Measurements from ENCODE around the gene MRGPRD. TPM values are rescaled to one million over a fixed set of nuclear protein-coding genes. Genes with fewer than 3 reads are reported as not detected.
A peak's percentile ranks its signal among the peaks of the same experiment; 100 is the strongest.

The MRGPRD gene
- total RNA-seq, 1 experiment from 2014 or later, result not detected

DNA sequence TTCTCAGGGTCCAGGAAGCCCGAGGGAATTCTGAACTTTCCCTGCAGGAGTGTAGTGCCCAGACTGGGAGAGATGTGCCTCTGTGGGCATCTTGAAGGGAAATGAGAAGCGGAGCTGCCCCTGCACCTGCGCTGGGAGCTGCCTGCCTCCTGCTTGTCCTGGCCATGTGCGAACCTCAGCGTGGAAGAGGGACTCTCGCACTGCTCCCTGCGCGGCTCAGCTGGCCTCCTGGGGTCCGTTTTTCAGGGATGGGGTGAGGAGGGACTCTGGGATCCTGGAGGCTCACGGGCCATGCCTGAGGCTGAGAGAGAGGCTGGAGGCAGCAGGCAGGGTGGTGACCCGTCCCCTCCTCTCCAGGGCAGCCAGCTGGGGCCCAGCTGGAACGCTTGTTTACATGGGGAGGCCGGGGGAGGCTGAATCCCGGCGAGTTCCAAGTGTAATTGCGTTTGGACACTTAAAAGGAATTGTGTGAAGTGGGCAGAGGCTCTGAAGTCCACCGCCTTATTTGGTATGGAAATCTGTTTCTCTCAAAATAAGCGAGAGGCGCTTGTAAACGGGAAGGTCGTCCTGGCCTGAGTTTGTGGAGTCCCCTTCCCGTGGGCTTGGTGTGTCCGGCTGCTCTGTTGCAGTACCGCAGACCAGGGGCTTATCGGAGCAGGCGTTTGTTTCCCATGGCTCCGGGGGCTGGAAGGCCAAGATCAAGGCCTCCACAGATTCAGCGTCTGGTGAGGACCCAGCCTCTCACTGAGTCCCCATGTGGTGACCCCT is 33.5 kb upstream of the MRGPRD start:
- no TSS peak for BruUV-seq (replicated peaks)
- CTCF ChIA-PET, result no interaction called here
- intact Hi-C loops (cut with micrococcal nuclease; ENCODE audit: unreplicated experiment), result no loop called here
- peaks cover 7% of the 10 kb centered on the region for H3K4me1 Mint-ChIP-seq (ENCODE audit: low read depth, unreplicated experiment)
- no peak overlapping the region for H3K4me3 Mint-ChIP-seq (ENCODE audit: low read depth, unreplicated experiment)
- no peaks in the 10 kb centered on the region for H3K9me3 Mint-ChIP-seq (ENCODE audit: low read depth, unreplicated experiment)
- no peak overlapping the region for H3K27ac Mint-ChIP-seq (ENCODE audit: unreplicated experiment)
- H3K36me3 Mint-ChIP-seq (ENCODE audit: insufficient read depth, unreplicated experiment), result peaks cover 11% of the 10 kb centered on the region
- H3K27me3 Mint-ChIP-seq (ENCODE audit: unreplicated experiment), result peaks cover 34% of the 10 kb centered on the region
- DNase-seq, result no peak
- TF ChIP-seq, protein P1, sequence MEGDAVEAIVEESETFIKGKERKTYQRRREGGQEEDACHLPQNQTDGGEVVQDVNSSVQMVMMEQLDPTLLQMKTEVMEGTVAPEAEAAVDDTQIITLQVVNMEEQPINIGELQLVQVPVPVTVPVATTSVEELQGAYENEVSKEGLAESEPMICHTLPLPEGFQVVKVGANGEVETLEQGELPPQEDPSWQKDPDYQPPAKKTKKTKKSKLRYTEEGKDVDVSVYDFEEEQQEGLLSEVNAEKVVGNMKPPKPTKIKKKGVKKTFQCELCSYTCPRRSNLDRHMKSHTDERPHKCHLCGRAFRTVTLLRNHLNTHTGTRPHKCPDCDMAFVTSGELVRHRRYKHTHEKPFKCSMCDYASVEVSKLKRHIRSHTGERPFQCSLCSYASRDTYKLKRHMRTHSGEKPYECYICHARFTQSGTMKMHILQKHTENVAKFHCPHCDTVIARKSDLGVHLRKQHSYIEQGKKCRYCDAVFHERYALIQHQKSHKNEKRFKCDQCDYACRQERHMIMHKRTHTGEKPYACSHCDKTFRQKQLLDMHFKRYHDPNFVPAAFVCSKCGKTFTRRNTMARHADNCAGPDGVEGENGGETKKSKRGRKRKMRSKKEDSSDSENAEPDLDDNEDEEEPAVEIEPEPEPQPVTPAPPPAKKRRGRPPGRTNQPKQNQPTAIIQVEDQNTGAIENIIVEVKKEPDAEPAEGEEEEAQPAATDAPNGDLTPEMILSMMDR (IDR thresholded peaks at IDR 0.05; ENCODE audit: unreplicated experiment), result no peak

DNA sequence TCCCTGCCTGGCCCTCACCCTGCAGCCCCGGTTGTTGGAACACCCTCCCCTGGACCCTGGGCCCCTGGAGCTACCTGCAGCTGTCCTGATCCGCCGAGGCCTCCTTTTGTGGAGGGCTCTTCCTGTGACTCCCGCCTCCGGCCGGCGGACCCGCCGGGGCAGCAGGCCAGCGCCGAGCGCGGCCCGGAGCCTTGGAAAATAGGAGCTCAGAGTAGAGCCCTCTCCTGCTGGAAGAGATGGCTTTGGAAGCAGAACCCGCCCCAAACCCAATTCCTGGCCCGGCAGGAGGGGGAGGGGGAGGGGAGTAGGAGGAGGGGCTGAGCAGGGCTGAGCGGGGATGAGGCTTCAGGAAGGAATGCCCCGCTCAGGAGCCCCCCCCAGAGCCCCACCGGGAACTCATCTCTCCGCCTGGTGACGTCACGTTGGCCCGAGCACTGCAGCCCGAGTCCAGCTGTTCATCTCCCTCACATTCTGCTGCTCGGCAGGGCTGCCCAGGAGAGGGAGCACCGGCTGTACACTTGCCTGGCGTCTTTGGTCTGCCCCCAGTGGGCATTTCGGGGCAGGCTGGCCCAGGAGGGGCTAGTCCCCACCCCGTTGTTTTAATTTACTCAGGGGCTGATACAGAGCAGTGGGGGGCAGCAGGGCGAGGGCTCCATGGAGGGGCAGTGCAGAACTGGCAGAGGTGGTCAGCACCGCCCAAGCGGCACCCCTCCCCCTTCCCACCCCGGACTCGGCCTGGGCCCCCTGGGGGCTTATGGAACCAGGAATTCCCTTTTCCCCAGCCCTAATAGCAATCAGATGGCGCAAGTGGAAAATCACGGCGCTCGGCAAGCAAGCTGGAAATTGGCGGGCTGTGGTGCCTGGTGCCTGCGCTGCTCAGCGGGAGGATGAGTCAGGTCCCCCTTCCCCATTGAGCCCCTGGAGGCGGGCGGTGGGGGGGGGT is 32.5 kb upstream of the MRGPRD start, which contains the start of gene MRGPRF:
MRGPRF (minus strand) TSS at position 238 of the 943 bp plus-strand sequence. CDS start 3,345 bp downstream, outside the sequence.
- no TSS peak for BruUV-seq (replicated peaks)
- Mint-ChIP-seq H3K27me3 (ENCODE audit: unreplicated experiment) (peaks cover 34% of the 10 kb centered on the region), H3K27ac (ENCODE audit: unreplicated experiment) (no peak within 1 kb of the TSS), H3K9me3 (ENCODE audit: low read depth, unreplicated experiment) (no peaks in the 10 kb centered on the region), H3K4me3 (ENCODE audit: low read depth, unreplicated experiment) (no peak within 1 kb of the TSS), H3K36me3 (ENCODE audit: insufficient read depth, unreplicated experiment) (peaks cover 11% of the 10 kb centered on the region), H3K4me1 (ENCODE audit: low read depth, unreplicated experiment) (peaks cover 17% of the 10 kb centered on the region)
- CTCF ChIA-PET, result no interaction called here
- DNase-seq, result no peak
- intact Hi-C loops (cut with micrococcal nuclease; ENCODE audit: unreplicated experiment), result no loop called here
- TF ChIP-seq, protein P1 (IDR thresholded peaks at IDR 0.05; ENCODE audit: unreplicated experiment), result no peak

DNA sequence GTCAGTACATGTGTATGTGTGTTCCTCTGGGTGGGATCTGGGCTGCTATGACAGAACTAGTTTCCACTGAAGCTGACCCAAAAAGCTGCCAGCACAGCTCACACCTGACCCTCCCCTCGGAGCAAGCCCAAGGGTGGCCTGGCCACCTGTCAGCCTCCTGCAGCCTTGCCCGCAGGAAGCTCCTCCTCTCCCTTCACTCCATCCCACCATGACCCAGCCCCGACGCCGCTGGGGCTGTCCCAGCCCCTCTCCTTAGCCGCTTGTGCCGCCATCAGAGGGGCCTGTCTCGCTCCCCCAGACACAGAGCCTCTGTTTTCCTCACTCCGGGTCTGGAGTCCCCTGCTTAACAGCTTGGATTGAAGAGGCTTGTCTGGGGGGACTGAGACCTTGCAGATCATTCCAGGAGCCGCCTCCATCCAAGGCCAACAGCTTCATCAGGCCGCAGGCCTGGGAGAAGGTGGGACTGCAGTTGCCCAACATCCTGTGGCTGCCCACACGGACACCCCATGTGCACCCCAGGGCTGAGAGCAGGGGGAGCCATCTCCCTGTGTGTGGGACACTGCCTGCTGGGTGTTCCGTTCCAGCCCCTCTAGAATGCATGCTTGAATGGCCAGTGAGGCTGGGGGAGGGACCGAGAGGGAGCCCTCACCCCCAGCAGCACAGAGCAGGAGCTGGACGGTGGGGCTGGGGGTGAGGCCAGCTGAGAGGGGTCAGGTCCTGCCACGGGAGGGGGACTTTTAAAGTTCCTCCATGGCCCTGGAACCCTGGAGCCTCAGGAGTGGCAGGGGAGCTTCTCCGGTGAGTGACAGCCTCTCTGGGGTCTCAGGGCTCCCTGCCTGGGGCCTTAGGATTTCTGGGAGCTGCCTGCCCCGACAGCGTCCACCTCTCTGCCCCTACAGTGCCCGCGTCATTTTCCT is 31.6 kb upstream of the MRGPRD start:
- BruUV-seq (replicated peaks), result no TSS peak
- H3K27me3 Mint-ChIP-seq (ENCODE audit: unreplicated experiment), result peaks cover 30% of the 10 kb centered on the region
- H3K4me3 Mint-ChIP-seq (ENCODE audit: low read depth, unreplicated experiment), result peak overlapping the region; percentile 24
- TF ChIP-seq, protein P1 (IDR thresholded peaks at IDR 0.05; ENCODE audit: unreplicated experiment), result no peak
- H3K9me3 Mint-ChIP-seq (ENCODE audit: low read depth, unreplicated experiment), result no peaks in the 10 kb centered on the region
- H3K4me1 Mint-ChIP-seq (ENCODE audit: low read depth, unreplicated experiment), result peaks cover 26% of the 10 kb centered on the region
- CTCF ChIA-PET, result interaction anchor here (1.7 kb wide), 1 partner anchor 10 kb away, joined by 3 read pairs; no protein-coding TSS in a partner anchor
- H3K27ac Mint-ChIP-seq (ENCODE audit: unreplicated experiment), result no peak overlapping the region
- intact Hi-C loops (cut with micrococcal nuclease; ENCODE audit: unreplicated experiment), result no loop called here
- H3K36me3 Mint-ChIP-seq (ENCODE audit: insufficient read depth, unreplicated experiment), result peaks cover 11% of the 10 kb centered on the region
- no peak for DNase-seq

All from Calu3 (cell line).